HG03571 (cell line): ENCODE measurements around the gene HCRT.
"Not testable (repeated sequence)": the region's sequence is repeated elsewhere in the genome, so short reads cannot be mapped to it uniquely, and the experiment has no call there.

Experiments
- ATAC-seq: cut with Tn5 transposase; IDR thresholded peaks from one replicate; pipeline ENCODE4 v1.9.1; 2021; ENCODE audit not compliant: unreplicated experiment

The HCRT gene, protein sequence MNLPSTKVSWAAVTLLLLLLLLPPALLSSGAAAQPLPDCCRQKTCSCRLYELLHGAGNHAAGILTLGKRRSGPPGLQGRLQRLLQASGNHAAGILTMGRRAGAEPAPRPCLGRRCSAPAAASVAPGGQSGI

DNA sequence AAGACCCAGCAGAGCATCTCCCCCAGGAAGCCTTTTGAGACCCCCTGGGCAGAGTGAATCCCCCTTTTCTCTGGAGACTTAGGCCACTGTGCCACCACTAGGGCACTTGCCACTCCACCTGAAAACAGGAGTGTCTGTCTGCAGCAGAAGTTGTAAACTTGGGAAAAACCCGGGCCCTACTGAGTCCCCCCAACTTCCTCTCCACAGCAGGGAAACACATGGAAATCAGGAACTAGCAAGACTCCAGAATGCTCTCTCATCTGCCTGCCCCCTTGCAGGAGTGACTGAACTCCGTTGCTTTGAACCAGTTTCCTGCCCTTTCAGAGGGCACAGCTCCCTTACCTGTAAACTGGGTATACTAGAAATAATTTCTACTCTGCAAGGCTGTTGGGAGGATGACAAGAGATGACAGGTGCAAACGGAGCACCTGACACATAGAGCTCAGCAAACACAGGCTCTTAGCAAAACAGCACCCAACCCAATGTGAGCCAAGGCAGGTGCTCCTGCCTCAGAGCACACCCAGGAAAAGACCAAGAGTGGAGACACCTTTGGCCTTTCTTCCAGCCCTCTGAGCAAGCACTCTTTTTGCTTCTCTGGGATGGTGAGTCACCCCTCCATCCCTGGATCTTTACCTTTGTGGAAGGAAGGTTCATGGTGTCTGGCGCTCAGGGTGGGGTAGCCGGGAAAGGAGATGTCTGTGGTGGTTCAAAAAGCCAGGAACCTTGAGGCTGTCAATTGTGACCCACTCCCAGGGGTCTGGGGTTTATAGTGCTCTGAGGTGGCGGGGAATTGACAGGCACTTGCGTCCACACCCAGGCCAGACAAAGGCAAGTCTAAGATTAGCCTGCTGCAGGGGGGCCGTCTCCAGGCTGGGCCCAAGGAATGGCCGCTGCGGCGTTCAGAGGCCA, at the start of gene HCRT:
Gene HCRT (minus strand): TSS at position 740 of the 908 bp plus-strand sequence. CDS start 87 bp downstream, at position 653.
- no peak for ATAC-seq

DNA sequence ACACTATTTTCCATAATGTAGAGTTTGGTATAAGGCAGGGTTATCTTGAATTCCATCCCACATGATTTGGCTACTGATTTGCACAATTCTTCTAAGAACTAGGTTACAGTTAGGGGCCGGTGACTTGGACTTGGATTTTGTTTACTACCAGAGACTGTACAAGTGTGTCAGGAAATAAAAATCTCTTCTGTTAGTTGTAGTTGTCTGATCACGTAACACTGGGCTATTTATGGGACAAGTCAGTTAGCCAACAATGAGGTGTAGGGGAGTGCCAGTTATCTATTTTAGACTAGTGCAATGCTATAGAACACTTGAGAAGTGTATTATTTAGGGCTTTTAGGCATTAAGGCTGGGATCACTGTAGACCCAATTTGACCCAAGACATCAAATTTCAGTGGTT, 48.7 kb upstream of the HCRT start:
- no peak for ATAC-seq

DNA sequence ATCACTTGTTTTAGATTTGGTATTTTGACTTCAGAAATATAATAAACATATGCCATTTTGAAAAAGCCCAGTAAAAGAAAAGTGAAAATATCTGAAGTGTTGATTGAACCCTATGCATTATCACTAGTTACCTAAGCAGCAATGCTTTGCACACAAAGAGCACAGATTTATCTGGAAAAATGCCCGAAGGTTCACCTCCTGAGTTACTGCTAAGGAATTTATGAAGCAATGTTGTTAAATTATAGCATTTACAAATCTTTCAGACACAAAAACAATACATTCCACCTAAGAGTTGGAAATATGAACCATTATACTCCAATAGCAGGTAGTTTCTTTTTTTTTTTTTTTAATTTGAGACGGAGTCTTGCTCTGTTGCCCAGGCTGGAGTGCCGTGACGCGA, 47.9 kb upstream of the HCRT start:
- ATAC-seq, result no peak

DNA sequence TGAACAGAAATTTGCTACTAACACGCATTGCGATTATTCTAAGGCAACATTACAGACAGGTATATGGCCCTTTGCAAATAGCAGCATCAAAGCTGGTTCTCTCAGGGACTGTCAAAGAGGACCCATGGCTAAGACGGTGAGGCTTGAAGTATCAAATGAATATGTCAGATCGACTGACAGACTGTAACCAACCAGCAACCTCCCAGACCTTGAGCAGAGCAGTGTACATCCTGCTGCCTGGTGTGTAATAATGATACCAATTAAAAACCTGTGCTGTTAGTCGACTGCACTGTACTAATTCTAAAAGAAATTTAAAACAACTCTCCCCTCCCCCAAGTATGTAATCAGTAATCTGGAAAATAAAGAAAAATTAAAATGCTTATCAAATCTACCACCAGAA, 45.0 kb upstream of the HCRT start:
- no peak for ATAC-seq

DNA sequence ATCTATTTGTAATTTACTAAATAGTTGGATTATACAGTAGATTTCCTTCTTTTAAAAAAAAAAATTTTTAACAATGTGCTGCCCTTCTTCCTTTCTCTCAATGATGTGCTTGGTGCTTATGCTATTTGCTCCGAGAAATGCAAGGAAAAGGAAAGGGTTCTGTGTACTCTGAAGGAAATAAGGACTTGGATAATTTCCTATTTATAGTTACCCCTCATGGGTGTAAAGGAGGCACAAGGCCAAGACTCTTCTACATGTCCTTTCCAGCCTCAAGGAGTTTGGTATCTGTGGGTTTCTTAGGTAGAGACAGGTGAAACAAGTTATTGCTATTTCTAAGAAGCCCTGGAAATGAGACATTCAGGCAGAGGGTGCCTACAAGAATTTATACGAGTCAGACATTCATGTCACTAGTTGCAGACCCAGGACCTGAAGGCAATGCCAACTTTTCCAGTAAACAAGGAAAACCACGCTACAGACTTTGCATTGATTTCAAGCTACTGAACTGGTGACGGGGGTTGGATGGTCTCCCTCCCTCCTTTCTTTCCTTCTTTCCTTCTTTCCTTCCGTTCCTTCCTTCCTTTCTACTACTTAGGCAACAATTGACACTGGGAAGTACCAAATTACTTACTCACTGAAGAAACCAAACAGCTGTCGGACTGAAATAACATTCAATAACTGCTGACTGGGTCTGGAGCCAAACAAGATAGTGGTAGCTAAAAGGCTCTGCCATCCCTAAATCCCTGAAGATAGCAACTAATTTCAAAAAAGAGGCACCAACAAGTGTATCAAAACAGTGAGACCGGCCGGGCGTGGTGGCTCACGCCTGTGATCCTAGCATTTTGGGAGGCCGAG, 42.8 kb upstream of the HCRT start:
- ATAC-seq, result no peak

DNA sequence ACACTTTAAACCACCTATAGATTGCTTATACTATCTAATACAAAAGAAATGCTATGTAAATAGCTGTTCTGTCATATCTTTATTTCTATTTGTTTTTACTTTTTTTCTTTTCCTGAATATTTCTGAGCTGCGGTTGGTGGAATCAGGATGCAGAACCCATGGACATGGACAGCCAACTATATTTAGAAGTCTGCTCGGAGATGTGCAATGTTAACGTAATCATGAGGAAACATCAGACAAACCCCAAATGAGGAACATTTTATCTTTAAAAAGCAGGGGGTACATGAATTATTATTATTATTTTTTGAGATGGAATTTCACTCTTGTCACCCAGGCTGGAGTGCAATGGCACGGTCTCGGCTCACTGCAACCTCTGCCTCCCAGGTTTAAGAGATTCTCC, 40.4 kb upstream of the HCRT start:
- ATAC-seq, result no peak

DNA sequence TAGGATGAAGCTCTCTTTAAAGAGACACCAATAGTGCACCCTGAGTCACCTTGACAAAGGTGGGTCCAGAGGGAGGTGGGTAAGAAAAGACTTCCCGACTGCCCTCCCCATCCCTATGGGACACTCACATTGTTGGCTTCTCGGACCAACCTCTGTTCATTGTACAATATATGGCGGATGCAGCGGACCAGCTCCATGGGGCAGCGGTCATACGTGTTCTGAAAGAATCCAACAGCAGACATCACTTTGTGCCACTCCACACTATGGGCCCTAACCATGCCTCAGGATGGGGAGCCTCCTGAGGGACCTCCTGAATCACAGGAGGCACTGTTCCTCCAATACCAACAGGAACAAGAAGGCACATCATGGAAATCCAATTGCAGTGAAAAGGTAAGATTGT, 39.4 kb upstream of the HCRT start:
- ATAC-seq, result no peak

DNA sequence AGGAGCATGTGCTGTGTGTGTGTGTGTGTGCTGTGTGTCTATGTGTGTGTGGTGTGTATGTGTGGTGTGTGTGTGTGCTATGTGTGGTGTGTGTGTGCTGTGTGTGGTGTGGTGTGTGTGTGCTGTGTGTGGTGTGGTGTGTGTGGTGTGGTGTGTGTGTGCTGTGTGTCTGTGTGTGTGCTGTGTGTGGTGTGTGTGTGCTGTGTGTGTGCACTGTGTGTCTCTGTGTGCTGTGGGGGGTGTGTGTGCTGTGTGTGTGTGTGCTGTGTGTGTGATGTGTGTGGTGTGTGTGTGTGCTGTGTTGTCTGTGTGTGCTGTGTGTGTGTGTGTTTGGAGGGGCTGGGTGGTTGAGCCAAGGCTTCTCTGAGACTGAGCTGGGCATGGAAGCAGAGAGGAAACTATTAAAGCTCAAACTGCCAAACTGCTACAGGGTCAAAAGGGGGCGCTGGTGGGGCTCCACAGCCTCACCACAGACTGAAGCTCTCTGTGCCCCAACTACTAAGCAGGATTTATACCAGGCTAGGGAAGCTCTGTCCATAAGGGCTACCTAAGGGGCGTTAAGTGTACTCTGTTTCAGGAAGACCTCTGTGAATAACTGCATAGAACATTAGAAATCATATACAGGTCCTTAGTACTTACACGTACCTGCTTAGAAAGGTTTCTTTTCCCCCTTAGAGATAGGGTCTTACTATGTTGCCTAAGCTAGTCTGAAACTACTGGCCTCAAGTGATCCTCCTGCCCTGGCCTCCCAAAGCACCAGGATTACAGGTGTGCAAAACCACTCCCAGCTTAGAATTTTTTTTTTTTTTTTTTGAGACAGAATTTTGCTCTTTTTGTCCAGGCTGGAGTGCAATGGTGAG, 36.9 kb upstream of the HCRT start:
- no peak for ATAC-seq

DNA sequence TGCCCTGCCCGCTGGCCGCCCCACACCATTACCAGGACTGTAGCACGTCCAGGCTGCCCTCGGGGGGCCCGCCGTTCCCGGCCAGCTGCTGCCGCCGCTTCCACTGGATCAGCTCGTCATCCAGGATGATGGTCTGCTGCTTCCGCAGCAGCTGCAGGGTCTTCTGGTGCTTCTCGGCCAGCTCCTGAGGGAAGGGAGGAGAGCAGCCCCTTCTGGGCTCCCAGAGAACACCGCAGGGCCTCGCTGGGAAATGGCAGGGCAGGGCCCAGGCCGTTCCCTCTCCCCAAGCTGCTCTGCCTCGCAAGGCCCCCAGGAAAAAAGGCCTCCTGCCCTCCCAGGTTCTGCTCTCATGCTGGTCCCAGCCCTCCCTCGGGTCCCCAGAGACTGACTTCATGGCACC, 34.0 kb upstream of the HCRT start:
- not testable (repeated sequence) for ATAC-seq

DNA sequence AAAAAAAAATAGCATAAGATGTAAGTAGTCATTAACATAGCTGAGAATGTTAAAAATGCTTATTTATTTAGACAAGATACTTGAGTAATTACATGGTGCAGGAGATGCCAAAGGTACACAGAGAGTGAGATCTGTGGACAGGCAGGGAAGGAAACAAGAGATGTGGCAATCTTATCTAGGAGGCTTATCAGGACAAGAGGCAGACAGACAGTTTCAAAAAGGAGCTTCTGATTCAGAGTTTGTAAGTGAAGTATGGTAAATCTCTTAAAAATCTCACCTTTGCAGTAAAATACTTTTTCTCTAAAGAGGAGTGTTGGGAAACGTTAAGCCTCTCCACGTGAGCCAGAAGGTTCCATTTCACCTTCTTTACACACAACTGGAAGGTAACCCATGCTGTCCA, 28.9 kb upstream of the HCRT start:
- no peak for ATAC-seq

DNA sequence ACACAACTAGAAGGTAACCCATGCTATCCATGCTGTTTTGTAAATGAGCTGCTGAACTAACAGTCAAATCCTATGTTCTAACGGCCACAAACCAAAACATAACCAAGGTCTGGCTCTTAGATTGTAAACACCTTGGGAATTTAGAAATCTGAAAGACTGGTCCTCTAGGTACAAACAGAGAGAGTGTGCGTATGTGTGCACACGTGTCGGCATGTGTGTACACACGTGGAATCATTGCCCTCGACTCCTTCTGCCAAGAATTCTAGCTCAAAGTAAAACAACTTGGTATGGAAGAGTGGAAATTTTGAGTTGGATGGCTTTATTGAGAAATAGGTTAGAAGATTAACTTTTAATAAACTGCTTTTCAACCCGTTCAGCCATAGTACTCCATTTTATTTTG, 27.1 kb upstream of the HCRT start:
- ATAC-seq, result no peak

DNA sequence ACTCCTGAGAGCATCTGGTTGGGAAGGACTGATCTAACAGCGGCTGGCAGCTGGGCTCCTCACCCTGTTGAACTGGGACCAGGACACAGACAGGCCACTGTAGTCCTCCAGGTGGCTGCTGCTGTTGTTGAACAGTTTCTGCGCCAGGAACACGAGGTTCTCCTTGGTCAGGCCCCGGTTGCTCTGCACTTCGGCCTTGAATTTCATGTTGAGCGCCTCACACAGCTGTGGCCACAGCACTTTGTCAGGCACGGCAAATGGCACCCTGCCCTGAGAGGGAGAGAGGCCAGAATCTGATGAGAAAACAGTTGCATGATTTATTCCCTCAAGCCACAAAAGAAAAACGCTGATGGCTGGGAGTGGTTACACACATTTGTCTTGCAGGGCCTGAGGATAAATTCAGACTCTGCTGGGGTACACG, 26.7 kb upstream of the HCRT start:
- not testable (repeated sequence) for ATAC-seq

DNA sequence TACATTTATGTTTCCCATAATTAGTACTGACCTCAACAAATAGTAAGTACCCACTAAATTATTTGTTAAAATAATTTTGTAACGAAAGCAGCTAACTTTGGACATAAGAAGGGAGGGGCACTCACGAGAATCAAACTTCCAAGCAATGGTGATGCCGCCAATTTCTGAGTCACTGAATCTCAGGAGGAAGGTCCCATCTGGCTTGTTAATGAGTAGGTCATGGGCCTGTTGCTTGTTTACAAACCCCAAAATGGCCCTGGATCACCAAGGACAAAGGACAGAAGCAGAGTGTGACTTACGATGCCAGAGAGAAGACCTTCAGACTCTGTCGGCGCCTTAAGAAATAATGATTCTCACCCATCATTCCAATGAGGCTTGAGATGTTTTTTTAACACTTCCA, 24.8 kb upstream of the HCRT start:
- ATAC-seq, result no peak

DNA sequence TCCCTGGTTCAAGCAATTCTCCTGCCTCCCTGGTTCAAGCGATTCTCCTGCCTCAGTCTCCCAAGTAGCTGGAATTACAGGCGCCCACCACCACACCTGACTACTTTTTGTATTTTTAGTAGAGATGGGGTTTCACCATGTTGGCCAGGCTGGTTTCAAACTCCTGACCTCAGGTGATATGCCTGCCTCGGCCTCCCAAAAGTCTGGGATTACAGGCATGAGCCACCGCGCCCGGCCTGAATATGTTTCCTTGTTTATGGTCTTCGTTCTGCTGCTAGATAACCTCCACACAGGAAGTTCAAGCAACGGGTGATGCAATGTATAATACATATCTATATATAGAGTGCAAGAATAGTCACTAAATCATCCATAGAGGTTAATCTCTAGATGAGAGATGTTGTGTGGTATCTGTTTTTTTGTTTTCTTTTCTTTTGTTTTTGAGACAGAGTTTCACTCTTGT, 20.9 kb upstream of the HCRT start:
- not testable (repeated sequence) for ATAC-seq

DNA sequence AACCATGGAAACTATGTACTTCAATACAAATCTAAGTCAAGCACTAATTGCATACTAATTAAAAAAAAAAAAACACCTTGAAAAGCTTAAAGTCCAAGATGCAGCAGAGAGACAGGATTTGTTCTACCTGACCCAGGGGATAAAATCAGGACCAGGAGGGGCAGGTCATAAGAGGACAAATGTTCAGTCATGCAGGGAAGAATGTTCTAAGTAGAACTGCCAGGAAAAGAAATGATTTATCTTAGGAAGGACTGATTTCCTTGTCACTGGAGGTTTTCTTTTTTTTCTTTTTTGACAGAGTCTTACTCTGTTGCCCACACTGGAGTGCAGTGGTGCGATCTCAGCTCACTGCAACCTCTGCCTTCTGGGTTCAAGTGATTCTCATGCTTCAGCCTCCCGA, 18.1 kb upstream of the HCRT start:
- ATAC-seq, result no peak

DNA sequence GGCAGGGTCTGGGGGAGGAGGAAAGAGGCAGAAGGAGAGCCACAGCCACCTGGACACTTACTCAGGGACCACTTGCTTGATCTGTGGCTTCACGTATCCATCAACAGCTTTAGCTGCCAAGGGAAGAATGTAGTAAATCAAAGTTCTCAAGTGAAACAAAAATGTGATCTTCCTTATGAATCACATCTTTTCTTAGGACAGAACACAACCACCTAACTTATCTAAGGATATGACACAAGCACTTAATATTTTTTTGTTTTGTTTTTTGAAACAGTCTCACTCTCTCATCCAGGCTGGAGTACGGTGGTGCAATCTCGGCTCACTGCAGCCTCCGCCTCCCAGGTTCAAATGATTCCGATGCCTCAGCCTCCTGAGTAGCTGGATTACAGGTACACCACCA, 17.4 kb upstream of the HCRT start:
- no peak for ATAC-seq

DNA sequence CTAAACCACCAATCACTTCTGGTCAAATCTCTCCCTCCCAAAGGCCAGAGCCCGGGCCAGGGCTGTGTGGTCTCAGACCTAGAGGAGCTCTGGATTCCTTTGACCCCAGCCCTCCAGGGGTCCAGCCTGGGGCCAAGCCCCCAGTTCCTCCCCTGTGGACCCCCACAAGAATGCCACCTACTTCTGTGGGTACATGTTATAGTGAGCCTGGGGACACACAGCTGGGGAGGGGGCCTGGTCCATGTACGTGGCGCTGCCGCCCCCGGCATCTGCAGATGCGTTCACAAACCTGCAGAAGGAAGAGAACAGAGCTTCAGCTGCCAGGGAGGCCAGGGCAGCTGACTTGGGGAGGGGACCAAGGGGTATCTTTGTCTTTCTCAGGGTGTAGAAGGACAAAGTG, 16.9 kb upstream of the HCRT start:
- ATAC-seq, result no peak

DNA sequence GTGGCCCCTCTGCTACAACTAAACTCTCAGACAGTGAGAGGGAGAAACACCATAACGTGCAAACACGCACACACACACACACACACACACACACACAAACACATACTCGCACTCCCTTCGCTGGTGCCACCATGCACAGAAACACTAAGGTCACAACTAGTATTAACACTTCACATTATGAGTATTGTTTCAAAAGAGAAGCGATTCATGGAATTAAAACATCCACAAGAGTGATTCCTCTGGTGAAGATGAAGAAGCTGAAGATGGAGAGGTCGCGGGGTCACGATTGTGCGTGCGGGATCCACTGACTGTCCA, 16.2 kb upstream of the HCRT start:
- ATAC-seq, result no peak

DNA sequence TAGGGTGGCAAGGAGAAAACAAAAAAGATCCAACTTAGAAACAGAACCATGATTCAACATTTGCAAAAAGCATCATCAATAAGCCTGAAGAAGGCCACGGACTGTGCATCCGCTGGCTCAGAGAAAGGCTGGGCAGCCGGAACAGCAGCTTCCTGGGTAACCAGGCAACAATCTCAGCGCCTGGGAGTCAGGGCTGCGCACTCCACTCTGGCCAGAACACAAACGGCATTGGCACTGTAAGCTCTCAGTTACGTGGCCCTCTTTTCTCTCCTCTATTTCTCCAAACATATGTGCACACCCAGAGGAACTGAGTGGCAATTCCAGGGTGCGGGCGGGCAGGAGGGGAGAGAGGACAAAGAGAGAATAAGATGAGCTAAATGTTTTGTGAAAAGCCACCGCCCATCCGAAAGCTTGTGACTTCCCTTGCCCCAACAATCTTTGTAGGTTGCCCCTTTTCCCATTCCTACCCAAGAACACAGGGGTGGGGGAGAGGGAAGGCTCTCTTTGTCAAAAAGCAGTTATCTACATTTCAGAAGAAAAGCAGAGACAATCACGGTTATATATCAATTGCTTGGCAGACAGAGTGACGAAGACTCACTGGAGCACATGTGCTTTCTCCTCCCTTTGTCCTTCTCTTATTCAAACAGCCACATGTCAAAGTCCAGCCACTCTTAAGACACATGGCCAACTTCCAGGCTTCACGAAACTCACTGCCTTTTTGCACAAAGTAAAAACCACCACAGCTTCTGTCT, 15.6 kb upstream of the HCRT start:
- ATAC-seq, result no peak

DNA sequence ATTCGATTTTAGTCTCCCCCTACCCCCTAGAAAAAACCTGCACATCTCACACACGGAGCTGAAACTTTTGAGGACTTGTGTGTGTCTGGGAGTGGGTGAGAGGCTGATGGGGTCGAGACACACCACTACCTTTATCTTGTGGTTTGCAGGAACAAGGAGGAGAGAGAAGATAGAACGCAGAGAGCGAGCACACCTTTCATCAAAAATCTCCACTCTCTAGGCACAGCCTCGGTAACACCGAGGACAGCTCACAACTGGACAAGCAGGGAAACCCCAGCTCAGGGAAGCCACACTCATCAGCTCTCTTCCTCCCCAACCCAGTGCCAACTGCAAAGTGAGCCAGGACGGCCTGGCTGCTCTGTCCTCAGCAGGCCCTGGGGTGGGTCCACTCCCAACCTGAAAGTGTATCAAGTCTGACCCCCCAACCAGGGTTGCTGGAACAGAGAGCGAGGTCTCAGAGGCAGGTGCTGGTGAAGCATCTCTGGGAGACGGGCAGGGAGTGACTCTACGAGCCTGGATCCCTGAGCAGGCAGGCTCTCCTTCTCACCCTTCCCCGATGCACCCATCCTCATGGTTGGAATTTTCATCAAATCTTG, 14.3 kb upstream of the HCRT start:
- ATAC-seq, result no peak
